ENCODE measurements around the gene SIPA1L3.

DNA sequence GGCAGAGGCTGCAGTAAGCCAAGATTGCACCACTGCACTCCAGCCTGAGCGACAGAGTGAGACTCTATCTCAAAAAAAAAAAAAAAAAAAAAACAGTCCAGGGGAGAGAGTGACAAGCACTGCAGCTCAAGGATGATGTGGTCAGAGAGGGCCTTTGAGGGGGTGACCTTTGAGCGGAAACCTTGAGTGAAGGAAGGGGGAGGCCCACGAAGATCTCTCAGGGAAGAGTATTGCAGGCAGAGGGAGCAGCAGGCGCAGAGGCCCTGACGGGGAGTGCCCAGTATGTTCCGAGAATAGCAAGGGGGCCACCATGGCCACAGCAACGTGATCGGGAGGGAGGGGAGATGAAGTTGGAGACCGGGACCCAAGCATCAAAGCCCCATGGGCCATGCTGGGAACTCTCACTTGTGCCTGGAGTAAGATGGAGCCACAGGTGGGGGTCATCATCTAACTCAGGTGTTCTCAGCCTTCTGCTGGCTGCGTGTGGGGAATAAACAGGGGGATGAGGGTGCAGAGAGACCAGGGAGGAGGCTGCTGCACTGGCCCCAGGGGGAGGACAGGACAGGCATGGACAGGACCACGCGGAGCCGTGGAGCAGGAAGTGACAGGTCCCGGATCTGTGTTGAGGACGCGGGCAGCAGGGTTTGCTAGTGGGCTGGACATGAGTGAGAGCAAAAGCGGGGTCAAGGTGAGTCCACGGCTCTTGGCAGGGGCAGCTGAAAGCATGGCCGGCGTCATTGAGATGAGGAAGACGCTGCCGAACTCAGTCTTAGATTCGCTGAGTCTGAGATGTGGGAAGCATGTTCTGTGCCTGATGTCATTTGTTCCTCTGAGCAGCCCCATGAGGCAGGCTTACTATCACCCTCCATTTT is 256.6 kb downstream of the SIPA1L3 start:
- TF ChIP-seq, protein P1, sequence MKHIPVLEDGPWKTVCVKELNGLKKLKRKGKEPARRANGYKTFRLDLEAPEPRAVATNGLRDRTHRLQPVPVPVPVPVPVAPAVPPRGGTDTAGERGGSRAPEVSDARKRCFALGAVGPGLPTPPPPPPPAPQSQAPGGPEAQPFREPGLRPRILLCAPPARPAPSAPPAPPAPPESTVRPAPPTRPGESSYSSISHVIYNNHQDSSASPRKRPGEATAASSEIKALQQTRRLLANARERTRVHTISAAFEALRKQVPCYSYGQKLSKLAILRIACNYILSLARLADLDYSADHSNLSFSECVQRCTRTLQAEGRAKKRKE (CRISPR knock-in tag; IDR thresholded peaks at IDR 0.05; ENCODE audit: low read depth) = no peak
- TF ChIP-seq POLR2AphosphoS2 (conservative IDR thresholded peaks at IDR 0.05; ENCODE audit: low read length) = no peak
- TF ChIP-seq, protein P2, sequence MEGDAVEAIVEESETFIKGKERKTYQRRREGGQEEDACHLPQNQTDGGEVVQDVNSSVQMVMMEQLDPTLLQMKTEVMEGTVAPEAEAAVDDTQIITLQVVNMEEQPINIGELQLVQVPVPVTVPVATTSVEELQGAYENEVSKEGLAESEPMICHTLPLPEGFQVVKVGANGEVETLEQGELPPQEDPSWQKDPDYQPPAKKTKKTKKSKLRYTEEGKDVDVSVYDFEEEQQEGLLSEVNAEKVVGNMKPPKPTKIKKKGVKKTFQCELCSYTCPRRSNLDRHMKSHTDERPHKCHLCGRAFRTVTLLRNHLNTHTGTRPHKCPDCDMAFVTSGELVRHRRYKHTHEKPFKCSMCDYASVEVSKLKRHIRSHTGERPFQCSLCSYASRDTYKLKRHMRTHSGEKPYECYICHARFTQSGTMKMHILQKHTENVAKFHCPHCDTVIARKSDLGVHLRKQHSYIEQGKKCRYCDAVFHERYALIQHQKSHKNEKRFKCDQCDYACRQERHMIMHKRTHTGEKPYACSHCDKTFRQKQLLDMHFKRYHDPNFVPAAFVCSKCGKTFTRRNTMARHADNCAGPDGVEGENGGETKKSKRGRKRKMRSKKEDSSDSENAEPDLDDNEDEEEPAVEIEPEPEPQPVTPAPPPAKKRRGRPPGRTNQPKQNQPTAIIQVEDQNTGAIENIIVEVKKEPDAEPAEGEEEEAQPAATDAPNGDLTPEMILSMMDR (IDR thresholded peaks at IDR 0.05) = no peak
- TF ChIP-seq MAZ (IDR thresholded peaks at IDR 0.05; ENCODE audit: borderline replicate concordance, low read depth, low read length) = no peak
- TF ChIP-seq, protein P3, sequence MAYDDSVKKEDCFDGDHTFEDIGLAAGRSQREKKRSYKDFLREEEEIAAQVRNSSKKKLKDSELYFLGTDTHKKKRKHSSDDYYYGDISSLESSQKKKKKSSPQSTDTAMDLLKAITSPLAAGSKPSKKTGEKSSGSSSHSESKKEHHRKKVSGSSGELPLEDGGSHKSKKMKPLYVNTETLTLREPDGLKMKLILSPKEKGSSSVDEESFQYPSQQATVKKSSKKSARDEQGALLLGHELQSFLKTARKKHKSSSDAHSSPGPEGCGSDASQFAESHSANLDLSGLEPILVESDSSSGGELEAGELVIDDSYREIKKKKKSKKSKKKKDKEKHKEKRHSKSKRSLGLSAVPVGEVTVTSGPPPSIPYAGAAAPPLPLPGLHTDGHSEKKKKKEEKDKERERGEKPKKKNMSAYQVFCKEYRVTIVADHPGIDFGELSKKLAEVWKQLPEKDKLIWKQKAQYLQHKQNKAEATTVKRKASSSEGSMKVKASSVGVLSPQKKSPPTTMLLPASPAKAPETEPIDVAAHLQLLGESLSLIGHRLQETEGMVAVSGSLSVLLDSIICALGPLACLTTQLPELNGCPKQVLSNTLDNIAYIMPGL (CRISPR knock-in tag; IDR thresholded peaks at IDR 0.05; ENCODE audit: borderline replicate concordance) = no peak
- no peak for TF ChIP-seq EP300 (IDR thresholded peaks at IDR 0.05)
- TF ChIP-seq, protein P4, sequence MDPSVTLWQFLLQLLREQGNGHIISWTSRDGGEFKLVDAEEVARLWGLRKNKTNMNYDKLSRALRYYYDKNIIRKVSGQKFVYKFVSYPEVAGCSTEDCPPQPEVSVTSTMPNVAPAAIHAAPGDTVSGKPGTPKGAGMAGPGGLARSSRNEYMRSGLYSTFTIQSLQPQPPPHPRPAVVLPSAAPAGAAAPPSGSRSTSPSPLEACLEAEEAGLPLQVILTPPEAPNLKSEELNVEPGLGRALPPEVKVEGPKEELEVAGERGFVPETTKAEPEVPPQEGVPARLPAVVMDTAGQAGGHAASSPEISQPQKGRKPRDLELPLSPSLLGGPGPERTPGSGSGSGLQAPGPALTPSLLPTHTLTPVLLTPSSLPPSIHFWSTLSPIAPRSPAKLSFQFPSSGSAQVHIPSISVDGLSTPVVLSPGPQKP (IDR thresholded peaks at IDR 0.05; ENCODE audit: low read depth, low read length) = no peak
- TF ChIP-seq ZSCAN20 (CRISPR knock-in tag; IDR thresholded peaks at IDR 0.05) = no peak
- no peak for TF ChIP-seq HOXA7 (CRISPR knock-in tag; IDR thresholded peaks at IDR 0.05)
- TF ChIP-seq, protein P5, sequence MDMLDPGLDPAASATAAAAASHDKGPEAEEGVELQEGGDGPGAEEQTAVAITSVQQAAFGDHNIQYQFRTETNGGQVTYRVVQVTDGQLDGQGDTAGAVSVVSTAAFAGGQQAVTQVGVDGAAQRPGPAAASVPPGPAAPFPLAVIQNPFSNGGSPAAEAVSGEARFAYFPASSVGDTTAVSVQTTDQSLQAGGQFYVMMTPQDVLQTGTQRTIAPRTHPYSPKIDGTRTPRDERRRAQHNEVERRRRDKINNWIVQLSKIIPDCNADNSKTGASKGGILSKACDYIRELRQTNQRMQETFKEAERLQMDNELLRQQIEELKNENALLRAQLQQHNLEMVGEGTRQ (IDR thresholded peaks at IDR 0.05) = no peak
